MM.1S (cell line): Measurements from ENCODE around the gene FOXO6.

ENCODE experiments used
- CTCF ChIP-seq: fragments of 300-600 bp; sonication (generic); IDR thresholded peaks from 2 replicates; pipeline ENCODE4 v1.5.1; 2016; ENCODE audit warnings: antibody characterized with exemption, low read length, mixed read lengths
- EZH2 ChIP-seq: fragments of 300-600 bp; sonication (generic); optimal IDR thresholded peaks from 2 replicates; pipeline ENCODE3; 2017; ENCODE audit warnings: low read depth, mild to moderate bottlenecking, antibody characterized with exemption, low read length, mixed read lengths

GRCh38 chr1:41414716-41415306 is 53.6 kb downstream of the FOXO6 start:
- no peak for TF ChIP-seq CTCF
- TF ChIP-seq EZH2, result no peak
